HG02840 (cell line): ENCODE data around the gene CELF5.

Experiments
- ATAC-seq: cut with Tn5 transposase; IDR thresholded peaks from one replicate; pipeline ENCODE4 v1.9.1; 2021; ENCODE audit warnings: mild to moderate bottlenecking, moderate library complexity, moderate number of reproducible peaks; ENCODE audit not compliant: unreplicated experiment, low FRiP score

The CELF5 gene

DNA sequence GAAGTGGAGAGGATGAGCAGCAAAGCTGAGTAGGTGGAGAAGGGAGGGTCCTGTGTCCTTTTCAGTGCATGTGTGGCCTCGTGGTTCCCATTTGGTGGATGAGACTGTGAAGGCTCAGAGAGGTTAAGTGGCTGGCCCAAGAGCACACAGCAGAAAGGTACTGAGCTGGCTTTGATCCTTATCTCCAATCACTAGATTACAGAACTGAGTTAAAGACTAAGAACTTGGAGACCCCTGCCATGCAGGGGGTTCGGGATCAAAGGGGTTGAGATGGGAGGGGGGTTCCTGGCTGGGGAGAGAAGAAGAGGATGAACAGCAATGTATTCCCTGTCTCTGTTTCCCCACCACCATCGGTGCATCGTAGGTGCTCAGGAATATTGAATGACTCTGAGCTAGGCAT, 11.8 kb downstream of the CELF5 start:
- no peak for ATAC-seq

DNA sequence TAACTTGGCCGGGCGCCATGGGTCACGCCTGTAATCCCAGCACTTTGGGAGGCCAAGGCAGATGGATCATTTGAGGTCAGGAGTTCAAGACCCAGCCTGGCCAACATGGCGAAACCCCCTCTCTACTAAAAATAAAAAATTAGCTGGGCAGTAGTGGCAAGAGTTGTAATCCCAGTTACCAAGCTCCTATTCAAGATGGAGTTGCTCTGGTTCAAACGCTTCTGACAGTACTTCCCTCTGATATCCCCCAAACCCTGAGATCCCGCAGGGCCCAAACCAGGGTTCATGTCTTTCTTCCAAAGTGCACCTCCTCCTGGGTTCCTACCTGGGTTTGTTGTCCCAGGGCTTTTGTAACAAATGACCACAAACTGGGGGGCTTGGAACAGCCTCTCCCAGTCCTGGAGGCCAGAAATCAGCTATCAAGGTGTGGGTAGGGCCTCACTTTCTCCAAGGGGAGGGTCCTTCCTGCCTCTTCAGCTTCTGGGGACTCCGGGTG, 13.7 kb downstream of the CELF5 start:
- no peak for ATAC-seq

- no peak for ATAC-seq
Measured at GRCh38 chr19:3239367-3239766, 14.9 kb downstream of the CELF5 start.

DNA sequence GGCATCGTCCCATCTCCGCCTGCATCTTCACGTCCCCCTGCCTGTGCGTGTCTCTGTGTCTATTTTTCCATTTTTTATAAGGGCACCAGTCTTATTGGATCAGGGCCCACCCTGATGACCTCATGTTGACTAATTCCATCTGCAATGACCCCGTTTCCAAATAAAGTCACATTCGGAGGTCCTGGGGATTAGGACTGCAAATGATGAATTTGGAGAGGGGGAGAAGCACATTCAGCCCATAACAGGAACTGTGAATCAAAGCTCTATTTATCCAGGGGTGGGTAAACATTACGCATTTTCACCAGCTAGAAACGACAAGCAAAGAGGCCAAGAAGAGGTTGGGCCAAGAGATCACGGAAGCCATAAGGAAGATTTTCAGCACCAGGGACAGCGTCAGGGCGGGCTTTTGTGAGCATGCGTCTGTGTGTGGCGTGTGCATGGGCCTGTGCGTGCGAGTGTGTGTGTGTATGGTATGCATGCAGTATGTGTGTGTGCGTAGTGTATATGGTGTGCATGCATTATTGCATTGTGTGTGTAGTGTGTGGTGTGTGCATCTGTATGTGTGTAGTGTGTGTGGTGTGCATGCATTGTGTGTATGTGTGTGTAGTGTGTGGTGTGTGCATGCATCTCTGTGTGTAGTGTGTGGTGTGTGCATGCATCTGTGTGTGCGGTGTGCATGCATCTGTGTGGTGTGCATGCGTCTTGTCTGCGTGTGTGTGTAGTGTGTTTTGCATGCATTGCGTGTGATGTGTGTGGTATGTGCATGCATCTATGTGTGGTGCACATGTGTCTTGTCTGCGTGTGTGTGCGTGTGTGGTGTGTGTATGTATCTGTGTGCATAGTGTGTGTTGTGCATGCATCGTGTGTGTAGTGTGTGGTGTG, 19.6 kb downstream of the CELF5 start:
- no peak for ATAC-seq

DNA sequence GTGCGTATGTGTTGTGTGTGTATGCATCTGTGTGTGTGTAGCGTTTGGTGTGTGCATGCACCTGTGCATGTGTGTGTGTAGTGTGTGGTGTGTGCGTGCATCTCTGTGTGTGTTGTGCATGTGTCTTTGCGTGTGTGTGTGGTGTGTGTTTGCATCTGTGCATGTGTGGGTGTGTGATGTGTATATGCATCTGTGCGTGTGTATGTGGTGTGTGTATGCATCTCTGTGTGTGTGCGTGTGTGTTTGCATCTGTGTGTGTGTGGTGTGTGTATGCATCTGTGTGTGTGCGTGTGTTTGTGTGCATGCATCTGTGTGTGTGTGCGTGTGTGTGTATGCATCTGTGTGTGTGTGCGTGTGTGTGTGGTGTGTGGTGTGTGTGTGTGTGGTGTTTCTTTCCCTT, 20.6 kb downstream of the CELF5 start:
- no peak for ATAC-seq

GRCh38 chr19:3248728-3249326, 24.4 kb downstream of the CELF5 start:
- ATAC-seq: no peak

GRCh38 chr19:3249408-3249807, 24.9 kb downstream of the CELF5 start:
- no peak for ATAC-seq

DNA sequence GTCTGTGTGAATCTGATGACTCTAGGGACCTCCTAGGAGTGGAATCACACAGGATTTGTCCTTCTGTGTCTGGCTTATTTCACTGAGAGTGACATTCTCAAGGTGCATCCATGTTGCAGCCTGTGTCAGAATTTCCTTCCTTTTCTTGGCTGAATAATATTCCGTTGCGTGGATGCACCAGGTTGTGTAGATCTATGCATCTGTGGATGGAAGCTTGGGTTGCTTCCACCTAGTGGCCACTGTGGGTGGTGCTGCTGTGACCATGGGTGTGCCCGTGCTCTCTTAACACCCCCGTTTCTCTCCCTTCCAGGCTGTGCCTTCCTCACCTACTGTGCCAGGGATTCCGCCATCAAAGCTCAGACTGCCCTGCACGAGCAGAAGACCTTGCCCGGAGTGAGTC, 26.2 kb downstream of the CELF5 start:
- ATAC-seq: no peak

DNA sequence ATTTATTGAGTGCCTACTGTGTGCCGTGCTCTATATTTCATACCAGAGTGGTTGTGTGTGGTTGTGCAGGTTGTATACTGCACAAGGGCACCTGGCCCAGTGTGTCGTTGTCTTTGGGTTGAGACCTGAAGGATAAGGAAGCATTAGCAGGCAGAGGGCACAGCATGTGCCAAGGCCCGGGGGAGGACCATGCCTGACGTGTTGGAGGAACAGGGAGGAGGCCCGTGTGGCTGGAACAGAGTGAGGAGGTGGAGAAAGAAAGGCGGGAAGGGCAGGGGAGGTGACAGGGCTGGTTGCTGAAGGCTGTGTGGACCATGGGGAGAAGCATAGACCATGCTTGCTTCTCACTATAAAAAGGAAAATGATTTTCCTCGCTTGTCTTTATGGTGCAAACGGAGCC, 26.8 kb downstream of the CELF5 start:
- no peak for ATAC-seq

- ATAC-seq: no peak
Measured at GRCh38 chr19:3252650-3253049, 28.2 kb downstream of the CELF5 start.

GRCh38 chr19:3253270-3253669, 28.8 kb downstream of the CELF5 start:
- no peak for ATAC-seq

DNA sequence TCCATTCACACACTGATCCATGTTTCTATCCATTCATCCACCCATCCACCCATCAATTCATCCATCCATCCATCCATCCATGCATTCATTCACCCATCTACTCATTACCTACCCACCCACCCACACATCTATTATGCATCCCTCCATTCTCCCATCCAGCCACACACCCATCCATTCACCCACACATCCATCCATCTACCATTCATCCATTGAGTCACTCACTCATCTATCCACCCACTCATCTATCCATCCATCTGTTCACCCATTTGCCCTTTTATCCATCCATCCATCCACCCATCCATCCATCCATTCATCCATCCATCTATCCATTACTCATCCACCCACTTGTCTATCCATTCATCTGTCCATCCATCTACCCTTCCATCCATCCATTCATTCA, 30.1 kb downstream of the CELF5 start:
- no peak for ATAC-seq

GRCh38 chr19:3257071-3257470, 32.6 kb downstream of the CELF5 start:
- no peak for ATAC-seq

- ATAC-seq: no peak
Measured at GRCh38 chr19:3262362-3262761, 37.9 kb downstream of the CELF5 start.

- no peak for ATAC-seq
Measured at GRCh38 chr19:3263866-3264265, 39.4 kb downstream of the CELF5 start.

GRCh38 chr19:3265432-3265831, 41.0 kb downstream of the CELF5 start:
- ATAC-seq: no peak

DNA sequence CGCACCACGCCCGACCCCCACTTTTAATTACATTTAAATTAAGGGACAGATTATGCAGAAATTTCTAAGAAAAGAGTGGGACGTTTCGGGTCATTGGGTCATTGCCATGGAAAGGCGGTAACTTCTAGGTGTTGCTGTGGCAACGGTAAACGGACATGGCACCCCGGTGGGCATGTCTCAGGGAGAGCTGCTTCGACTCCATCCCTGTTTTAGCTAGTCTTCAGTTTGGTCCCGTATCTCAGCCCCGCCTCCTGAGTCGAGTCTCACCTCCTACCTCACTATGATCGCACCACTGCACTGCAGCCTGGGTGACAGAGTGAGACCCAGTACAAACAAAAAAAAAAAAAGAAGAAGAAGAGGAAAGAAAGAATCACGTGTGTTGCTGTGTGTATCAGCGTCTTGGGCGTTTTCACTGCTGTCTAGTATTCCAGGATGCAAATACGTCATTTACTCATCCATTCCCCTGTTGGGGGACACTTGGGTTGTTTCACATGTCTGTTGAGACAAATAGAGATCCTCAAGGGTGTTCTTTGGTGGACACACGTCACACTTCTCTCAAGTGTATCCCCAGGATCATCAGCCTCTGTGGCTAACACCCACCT, 41.7 kb downstream of the CELF5 start:
- ATAC-seq: no peak

- ATAC-seq: no peak
Measured at GRCh38 chr19:3266792-3267514, 42.5 kb downstream of the CELF5 start.

DNA sequence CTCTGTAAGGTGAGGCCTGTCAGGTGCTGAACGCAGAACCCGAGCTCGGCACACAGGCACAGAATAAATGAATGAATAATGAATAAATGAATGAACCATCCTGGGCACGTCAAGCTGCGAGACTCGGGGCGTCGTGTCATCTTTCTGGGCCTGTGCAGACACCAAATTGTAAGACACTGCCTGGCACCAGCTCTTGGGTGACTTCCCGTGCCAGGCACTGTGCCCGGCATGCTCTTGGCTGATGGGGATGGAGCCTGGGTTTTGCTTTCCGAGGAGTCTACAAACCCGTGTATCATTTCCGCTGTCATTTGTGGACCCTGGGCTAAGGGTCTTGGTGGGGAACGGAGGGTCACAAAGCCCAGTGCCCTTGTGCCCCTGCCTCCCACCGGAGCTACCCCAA, 43.9 kb downstream of the CELF5 start:
- no peak for ATAC-seq

DNA sequence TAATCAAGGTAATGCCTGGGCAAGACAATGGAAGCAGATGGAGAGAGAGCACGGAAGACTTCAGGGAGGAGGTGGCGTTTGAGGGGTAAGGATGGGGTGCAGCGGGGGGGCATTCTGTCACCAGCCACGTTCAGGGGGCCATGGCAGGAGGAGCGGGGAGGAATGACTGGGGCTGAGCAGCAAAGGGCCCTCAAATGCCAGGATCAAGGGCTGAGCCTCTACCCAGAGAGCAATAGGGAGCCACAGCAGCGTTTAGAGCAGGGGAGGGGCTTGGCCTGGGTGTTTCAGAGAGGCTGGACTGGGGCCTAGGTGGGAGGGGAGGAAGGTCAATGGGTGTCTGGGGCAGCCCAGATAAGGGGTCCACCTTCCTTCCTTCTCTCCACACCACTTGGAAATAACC, 44.3 kb downstream of the CELF5 start:
- no peak for ATAC-seq
